Right renal pelvis (tissue), 4 donors: Measurements from ENCODE around the gene C1GALT1. TPM values are rescaled to one million over a fixed set of nuclear protein-coding genes. Genes with fewer than 3 reads are reported as not detected.
"Not testable (repeated sequence)": the region's sequence is repeated elsewhere in the genome, so short reads cannot be mapped to it uniquely, and the experiment has no call there.

Experiments used
- DNase-seq, 4 donors: peaks; one replicate each; pipeline ENCODE4 v3.0.0-alpha.2; 2013; ENCODE audit warnings: low read depth in 4 of 4, low spot score in 3 of 4, missing footprints in 1 of 4
- polyA plus RNA-seq, 4 donors: library from polyadenylated mRNA; unstranded; fragments of 120-200 nt; gene quantifications; one replicate each; pipeline ENCODE4 v1.2.1, GENCODE V29; 2013; ENCODE audit not compliant: insufficient read length in 4 of 4

C1GALT1 gene
- polyA plus RNA-seq, 4 donors = 45.1 to 50.1 (median 45.4) TPM

GRCh38 chr7:7166318-7166717, 16.0 kb upstream of the C1GALT1 start:
- DNase-seq = no peak

GRCh38 chr7:7169296-7169695, 13.0 kb upstream of the C1GALT1 start:
- DNase-seq = no peak

GRCh38 chr7:7173956-7174632, 8.2 kb upstream of the C1GALT1 start:
- DNase-seq = no peak

GRCh38 chr7:7175075-7175695, 7.2 kb upstream of the C1GALT1 start:
- DNase-seq = no peak

- no peak for DNase-seq
Measured at GRCh38 chr7:7176406-7177043, 5.8 kb upstream of the C1GALT1 start.

- DNase-seq = peak in 1 of 4 donors; percentile 43
Measured at GRCh38 chr7:7177044-7177517, 5.3 kb upstream of the C1GALT1 start.

GRCh38 chr7:7178081-7178480, 4.3 kb upstream of the C1GALT1 start:
- no peak for DNase-seq

GRCh38 chr7:7178906-7179305, 3.4 kb upstream of the C1GALT1 start:
- no peak for DNase-seq

- DNase-seq = no peak
Measured at GRCh38 chr7:7180725-7181449, 1.5 kb upstream of the C1GALT1 start.

GRCh38 chr7:7181519-7182155, 707 bp upstream of the C1GALT1 start:
- DNase-seq = peak in 2 of 4 donors; percentile 35 to 50

- peak in 1 of 4 donors; percentile 30 for DNase-seq
Measured at GRCh38 chr7:7183061-7183837, 905 bp downstream of the C1GALT1 start.

GRCh38 chr7:7183838-7184463, 1.6 kb downstream of the C1GALT1 start:
- no peak for DNase-seq

- DNase-seq = no peak
Measured at GRCh38 chr7:7185371-7185989, 3.1 kb downstream of the C1GALT1 start.

- DNase-seq = no peak
Measured at GRCh38 chr7:7188091-7188490, 5.7 kb downstream of the C1GALT1 start.

- DNase-seq = no peak
Measured at GRCh38 chr7:7188742-7189141, 6.4 kb downstream of the C1GALT1 start.

- no peak for DNase-seq
Measured at GRCh38 chr7:7190142-7190541, 7.8 kb downstream of the C1GALT1 start.

- no peak for DNase-seq
Measured at GRCh38 chr7:7191137-7191536, 8.8 kb downstream of the C1GALT1 start.

- DNase-seq = not testable (repeated sequence)
Measured at GRCh38 chr7:7192798-7193788, 10.7 kb downstream of the C1GALT1 start.
